ENCODE results near the gene KIF25.
"Not testable (repeated sequence)": the region's sequence is repeated elsewhere in the genome, so short reads cannot be mapped to it uniquely, and the experiment has no call there.

Gene KIF25

GRCh38 chr6:168073937-168074730 lies 76.7 kb downstream of the KIF25 start:
- DNase-seq, result no peak

GRCh38 chr6:168075216-168075615 lies 77.7 kb downstream of the KIF25 start:
- no peak for DNase-seq

- DNase-seq, result no peak
These were observed 78.3 kb downstream of the KIF25 start for GRCh38 chr6:168075787-168076202.

- not testable (repeated sequence) for DNase-seq
These were observed 79.9 kb downstream of the KIF25 start for GRCh38 chr6:168077401-168077800.

- DNase-seq, result no peak
These were observed 80.9 kb downstream of the KIF25 start for GRCh38 chr6:168078175-168078942.

- DNase-seq, result no peak
These were observed 81.5 kb downstream of the KIF25 start, which contains the start of gene FRMD1 for GRCh38 chr6:168078943-168079405. Gene FRMD1, minus strand, starts transcription at chr6:168079212. Its CDS starts 118 bp downstream, at chr6:168079094.

- DNase-seq, result no peak
These were observed 83.1 kb downstream of the KIF25 start for GRCh38 chr6:168080393-168081077.

- DNase-seq, result no peak
These were observed 84.5 kb downstream of the KIF25 start for GRCh38 chr6:168081858-168082546.

GRCh38 chr6:168082860-168083513 lies 85.5 kb downstream of the KIF25 start:
- no peak for DNase-seq

GRCh38 chr6:168083514-168083885 lies 86.0 kb downstream of the KIF25 start:
- no peak for DNase-seq

GRCh38 chr6:168084465-168085160 lies 87.1 kb downstream of the KIF25 start:
- DNase-seq, result no peak

GRCh38 chr6:168086066-168086465 lies 88.6 kb downstream of the KIF25 start:
- no peak for DNase-seq

- no peak for DNase-seq
These were observed 89.1 kb downstream of the KIF25 start for GRCh38 chr6:168086616-168087015.

GRCh38 chr6:168087436-168088160 lies 90.1 kb downstream of the KIF25 start:
- DNase-seq, result no peak

- no peak for DNase-seq
These were observed 90.9 kb downstream of the KIF25 start for GRCh38 chr6:168088161-168089053.

- no peak for DNase-seq
These were observed 92.0 kb downstream of the KIF25 start for GRCh38 chr6:168089186-168090063.

- DNase-seq, result no peak
These were observed 92.7 kb downstream of the KIF25 start for GRCh38 chr6:168090064-168090690.

- DNase-seq, result no peak
These were observed 93.2 kb downstream of the KIF25 start for GRCh38 chr6:168090706-168091105.

All from T1000 (cell line).